ENCODE measurements around the gene MAPK9. TPM values are rescaled to one million over a fixed set of nuclear protein-coding genes. Genes with fewer than 3 reads are reported as not detected.

The MAPK9 gene
- total and polyA plus RNA-seq, 9 of the 15 experiments (the other 6 are each of a cell fraction or from before 2014, with no cell fraction given), result 4.8 to 58.0 (median 29.9) TPM

- Histone ChIP-seq H3K79me2 (ENCODE audit: control insufficient read depth, insufficient read depth, low read length) (no peaks in the 10 kb centered on the region), H3K27me3 (ENCODE audit: control insufficient read depth in 2 of 2, insufficient read depth in 2 of 2, low read length in 2 of 2) (peaks cover 0 to 18% of the 10 kb centered on the region in 2 experiments; a peak in 3 of 5 replicates), H3K36me3 (ENCODE audit: control insufficient read depth, insufficient read depth, low read length) (no peaks in the 10 kb centered on the region), H2AFZ (ENCODE audit: low read depth, low read length) (no peak overlapping the region), H3K9ac (ENCODE audit: insufficient read depth in 1 of 2, low read depth in 2 of 2, low read length in 2 of 2) (no peak overlapping the region), H4K20me1 (replicated peaks; ENCODE audit: control insufficient read depth, insufficient read depth, low read length) (no peaks in the 10 kb centered on the region), H3K4me1 (replicated peaks in 1 of 2; ENCODE audit: control insufficient read depth in 2 of 2, insufficient read depth in 2 of 2, low read length in 2 of 2) (peaks cover 8 to 28% of the 10 kb centered on the region in 2 experiments; a peak in 4 of 5 replicates), H3K27ac (ENCODE audit: extremely low read depth, low read depth, low read length) (no peak overlapping the region), H3K4me3 (no peak overlapping the region), H3K4me2 (ENCODE audit: insufficient read depth, low read length) (no peak overlapping the region), H3K9me1 (ENCODE audit: control insufficient read depth, insufficient read depth, low read length) (no peaks in the 10 kb centered on the region), H3K9me3 (replicated peaks; ENCODE audit: control insufficient read depth, insufficient read depth, low read depth, low read length) (no peaks in the 10 kb centered on the region)
- 22% methylated on average over 1 of the region's 1 CpG for WGBS (ENCODE audit: insufficient coverage, low coverage, missing lambda C conversion rate)
- POLR2A ChIA-PET, result interaction anchor here (0.8 to 1.1 kb wide), 2 partner anchors 34 to 487 kb away, joined by 3 to 4 read pairs; no protein-coding TSS in a partner anchor
- DNase-seq (ENCODE audit: extremely low read depth in 1 of 4, low spot score in 3 of 4), result no peak
- CTCF ChIA-PET (ENCODE audit: low intra/inter-chr PET ratio), result no interaction called here
- no peak for ATAC-seq
- no TSS peak for BruUV-seq (replicated peaks)
- in situ Hi-C loops (cut with MboI), result loop anchor here (10.0 kb wide), 1 partner anchor 449 kb away; no protein-coding TSS in a partner anchor
- TF ChIP-seq LCOR (CRISPR knock-in tag; IDR thresholded peaks at IDR 0.05) (no peak), CEBPZ (IDR thresholded peaks at IDR 0.05; ENCODE audit: borderline replicate concordance, low read depth, low read length) (no peak), ZNF347 (CRISPR knock-in tag; IDR thresholded peaks at IDR 0.05; ENCODE audit: low read depth) (no peak), RAD21 (CRISPR knock-in tag; conservative IDR thresholded peaks at IDR 0.05 in 1 of 2, IDR thresholded peaks at IDR 0.05 in 1 of 2) (no peak)
- TF ChIP-seq, protein P1, sequence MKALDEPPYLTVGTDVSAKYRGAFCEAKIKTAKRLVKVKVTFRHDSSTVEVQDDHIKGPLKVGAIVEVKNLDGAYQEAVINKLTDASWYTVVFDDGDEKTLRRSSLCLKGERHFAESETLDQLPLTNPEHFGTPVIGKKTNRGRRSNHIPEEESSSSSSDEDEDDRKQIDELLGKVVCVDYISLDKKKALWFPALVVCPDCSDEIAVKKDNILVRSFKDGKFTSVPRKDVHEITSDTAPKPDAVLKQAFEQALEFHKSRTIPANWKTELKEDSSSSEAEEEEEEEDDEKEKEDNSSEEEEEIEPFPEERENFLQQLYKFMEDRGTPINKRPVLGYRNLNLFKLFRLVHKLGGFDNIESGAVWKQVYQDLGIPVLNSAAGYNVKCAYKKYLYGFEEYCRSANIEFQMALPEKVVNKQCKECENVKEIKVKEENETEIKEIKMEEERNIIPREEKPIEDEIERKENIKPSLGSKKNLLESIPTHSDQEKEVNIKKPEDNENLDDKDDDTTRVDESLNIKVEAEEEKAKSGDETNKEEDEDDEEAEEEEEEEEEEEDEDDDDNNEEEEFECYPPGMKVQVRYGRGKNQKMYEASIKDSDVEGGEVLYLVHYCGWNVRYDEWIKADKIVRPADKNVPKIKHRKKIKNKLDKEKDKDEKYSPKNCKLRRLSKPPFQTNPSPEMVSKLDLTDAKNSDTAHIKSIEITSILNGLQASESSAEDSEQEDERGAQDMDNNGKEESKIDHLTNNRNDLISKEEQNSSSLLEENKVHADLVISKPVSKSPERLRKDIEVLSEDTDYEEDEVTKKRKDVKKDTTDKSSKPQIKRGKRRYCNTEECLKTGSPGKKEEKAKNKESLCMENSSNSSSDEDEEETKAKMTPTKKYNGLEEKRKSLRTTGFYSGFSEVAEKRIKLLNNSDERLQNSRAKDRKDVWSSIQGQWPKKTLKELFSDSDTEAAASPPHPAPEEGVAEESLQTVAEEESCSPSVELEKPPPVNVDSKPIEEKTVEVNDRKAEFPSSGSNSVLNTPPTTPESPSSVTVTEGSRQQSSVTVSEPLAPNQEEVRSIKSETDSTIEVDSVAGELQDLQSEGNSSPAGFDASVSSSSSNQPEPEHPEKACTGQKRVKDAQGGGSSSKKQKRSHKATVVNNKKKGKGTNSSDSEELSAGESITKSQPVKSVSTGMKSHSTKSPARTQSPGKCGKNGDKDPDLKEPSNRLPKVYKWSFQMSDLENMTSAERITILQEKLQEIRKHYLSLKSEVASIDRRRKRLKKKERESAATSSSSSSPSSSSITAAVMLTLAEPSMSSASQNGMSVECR (CRISPR knock-in tag; IDR thresholded peaks at IDR 0.05), result no peak
- intact Hi-C loops (cut with micrococcal nuclease), result loop anchor here (10.0 kb wide), 2 partner anchors 89 to 399 kb away; partner anchors contain the start of gene MAPK9
- FAIRE-seq, result no peak
Observed at GRCh38 chr5:180205916-180206315, 86.0 kb downstream of the MAPK9 start.

Data from K562 (cell line).